SU-DHL-6 (cell line): ENCODE measurements around the gene PDZD8.

ENCODE experiments used
- H2AFZ ChIP-seq: fragments of 200-600 bp; sonication (generic); 2 replicates; pipeline ENCODE4 v1.6.1; 2014; ENCODE audit warnings: low read depth, mild to moderate bottlenecking, moderate library complexity, mixed read lengths, antibody characterized with exemption, low read length; ENCODE audit not compliant: severe bottlenecking
- H3F3A ChIP-seq: fragments of 200-600 bp; shearing (Covaris generic); 2 replicates; pipeline ENCODE4 v1.6.0; 2016; ENCODE audit warnings: antibody characterized with exemption, mild to moderate bottlenecking; ENCODE audit not compliant: insufficient read depth
- H3K27ac ChIP-seq: fragments of 200-600 bp; sonication (generic); 2 replicates; pipeline ENCODE4 v1.5.1; 2016; ENCODE audit warnings: low read depth, mild to moderate bottlenecking, low read length, moderate library complexity, mixed read lengths
- H3K27me3 ChIP-seq: fragments of 200-600 bp; sonication (generic), shearing (Covaris generic); 2 replicates; pipeline ENCODE4 v1.6.0; 2014; ENCODE audit warnings: mild to moderate bottlenecking, low read length
- H3K36me3 ChIP-seq: fragments of 200-600 bp; sonication (generic); 2 replicates; pipeline ENCODE4 v1.6.1; 2014; ENCODE audit warnings: mild to moderate bottlenecking, low read length, mixed read lengths
- H3K4me2 ChIP-seq: fragments of 300-600, 200-600 bp; shearing (Covaris generic), sonication (generic); 2 replicates; pipeline ENCODE4 v1.6.0; 2014; ENCODE audit warnings: low read length, low read depth, mild to moderate bottlenecking; ENCODE audit not compliant: poor library complexity, severe bottlenecking
- H3K4me3 ChIP-seq: fragments of 200-600 bp; sonication (generic); 2 replicates; pipeline ENCODE4 v1.5.1; 2014; ENCODE audit warnings: antibody characterized with exemption, low read length, mild to moderate bottlenecking, mixed read lengths; ENCODE audit not compliant: insufficient read depth, poor library complexity, severe bottlenecking
- H3K79me2 ChIP-seq: fragments of 200-600 bp; sonication (generic); 2 replicates; pipeline ENCODE4 v1.6.1; 2014; ENCODE audit warnings: mild to moderate bottlenecking, low read length, moderate library complexity; ENCODE audit not compliant: insufficient read depth
- H3K9ac ChIP-seq: fragments of 200-600 bp; sonication (generic); 2 replicates; pipeline ENCODE4 v1.7.0; 2014; ENCODE audit warnings: mild to moderate bottlenecking, low read length
- H3K9me2 ChIP-seq: fragments of 200-600 bp; sonication (generic); replicated peaks from 2 replicates; pipeline ENCODE4 v1.6.1; 2014; ENCODE audit warnings: low read length; ENCODE audit not compliant: insufficient read depth
- H3K9me3 ChIP-seq: fragments of 200-600 bp; sonication (generic); 2 replicates; pipeline ENCODE4 v1.6.1; 2014; ENCODE audit warnings: low read length, mixed read lengths; ENCODE audit not compliant: insufficient read depth
- H4K20me1 ChIP-seq: fragments of 200-600 bp; sonication (generic); 2 replicates; pipeline ENCODE4 v1.6.1; 2014; ENCODE audit warnings: low read depth, mild to moderate bottlenecking, antibody characterized with exemption, low read length, moderate library complexity, mixed read lengths
- EZH2phosphoT487 ChIP-seq: fragments of 200-600 bp; sonication (generic), shearing (Covaris generic); conservative IDR thresholded peaks from 2 replicates; pipeline ENCODE4 v1.6.1; 2018; ENCODE audit warnings: mild to moderate bottlenecking, antibody characterized with exemption, low read length, moderate library complexity, mixed read lengths
- TF ChIP-seq, protein P1 (sequence below): fragments of 200-600 bp; sonication (generic); IDR thresholded peaks from one replicate; pipeline ENCODE4 v1.5.1; 2017; ENCODE audit warnings: antibody characterized with exemption, mild to moderate bottlenecking, low read length, moderate library complexity; ENCODE audit not compliant: insufficient read depth, poor library complexity, severe bottlenecking

The PDZD8 gene

DNA sequence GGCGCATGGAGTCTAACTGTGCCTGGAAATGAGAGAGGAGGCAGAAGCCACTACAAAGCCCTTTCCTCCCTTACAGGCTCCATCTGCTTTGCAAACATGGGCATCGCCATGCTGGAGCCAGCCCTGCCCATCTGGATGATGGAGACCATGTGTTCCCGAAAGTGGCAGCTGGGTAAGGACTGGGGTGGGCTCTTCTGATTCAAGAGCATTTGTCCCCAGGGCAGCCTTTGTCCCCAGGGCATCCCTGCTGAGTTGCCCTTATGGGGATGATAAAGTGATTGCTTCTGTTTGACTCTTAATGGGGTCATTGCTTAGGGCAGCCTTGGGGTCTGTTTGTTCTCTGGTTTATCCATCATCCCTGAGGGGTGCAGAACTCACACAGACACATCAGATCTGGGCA is 117.5 kb downstream of the PDZD8 start:
- Histone ChIP-seq H3K27me3 (no peaks in the 10 kb centered on the region), H4K20me1 (no peaks in the 10 kb centered on the region), H3K36me3 (no peaks in the 10 kb centered on the region), H3F3A (no peaks in the 10 kb centered on the region), H3K4me3 (no peak overlapping the region), H2AFZ (no peak overlapping the region), H3K9me2 (no peaks in the 10 kb centered on the region), H3K9ac (no peak overlapping the region), H3K9me3 (no peaks in the 10 kb centered on the region), H3K79me2 (no peaks in the 10 kb centered on the region), H3K4me2 (no peak overlapping the region), H3K27ac (no peak overlapping the region)
- no peak for TF ChIP-seq EZH2phosphoT487
- TF ChIP-seq, protein P1, sequence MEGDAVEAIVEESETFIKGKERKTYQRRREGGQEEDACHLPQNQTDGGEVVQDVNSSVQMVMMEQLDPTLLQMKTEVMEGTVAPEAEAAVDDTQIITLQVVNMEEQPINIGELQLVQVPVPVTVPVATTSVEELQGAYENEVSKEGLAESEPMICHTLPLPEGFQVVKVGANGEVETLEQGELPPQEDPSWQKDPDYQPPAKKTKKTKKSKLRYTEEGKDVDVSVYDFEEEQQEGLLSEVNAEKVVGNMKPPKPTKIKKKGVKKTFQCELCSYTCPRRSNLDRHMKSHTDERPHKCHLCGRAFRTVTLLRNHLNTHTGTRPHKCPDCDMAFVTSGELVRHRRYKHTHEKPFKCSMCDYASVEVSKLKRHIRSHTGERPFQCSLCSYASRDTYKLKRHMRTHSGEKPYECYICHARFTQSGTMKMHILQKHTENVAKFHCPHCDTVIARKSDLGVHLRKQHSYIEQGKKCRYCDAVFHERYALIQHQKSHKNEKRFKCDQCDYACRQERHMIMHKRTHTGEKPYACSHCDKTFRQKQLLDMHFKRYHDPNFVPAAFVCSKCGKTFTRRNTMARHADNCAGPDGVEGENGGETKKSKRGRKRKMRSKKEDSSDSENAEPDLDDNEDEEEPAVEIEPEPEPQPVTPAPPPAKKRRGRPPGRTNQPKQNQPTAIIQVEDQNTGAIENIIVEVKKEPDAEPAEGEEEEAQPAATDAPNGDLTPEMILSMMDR = no peak

DNA sequence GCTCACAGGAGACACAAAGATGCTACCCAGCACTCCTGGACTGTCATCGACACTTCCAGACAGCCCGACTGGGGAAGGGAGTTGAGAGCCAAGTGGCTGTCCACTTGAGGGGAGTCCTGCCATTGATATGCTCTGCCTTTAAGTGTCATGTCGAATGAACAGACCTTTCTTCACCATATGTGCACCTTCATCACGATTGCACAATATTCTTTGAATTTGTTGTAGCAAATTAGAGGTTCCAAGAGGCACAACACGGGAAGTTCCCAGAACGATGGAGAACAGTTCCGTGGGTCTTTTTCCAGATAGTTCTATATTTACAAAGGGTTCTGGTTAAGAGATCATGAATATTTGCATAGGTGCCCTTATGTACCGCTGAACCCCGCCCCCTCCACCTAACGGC is 118.3 kb downstream of the PDZD8 start:
- no peak overlapping the region for H3K9ac ChIP-seq
- H3K27me3 ChIP-seq = no peaks in the 10 kb centered on the region
- H3K36me3 ChIP-seq = no peaks in the 10 kb centered on the region
- TF ChIP-seq EZH2phosphoT487 = no peak
- TF ChIP-seq, protein P1 = no peak
- no peak overlapping the region for H3K27ac ChIP-seq
- no peaks in the 10 kb centered on the region for H3K79me2 ChIP-seq
- H3K4me3 ChIP-seq = no peak overlapping the region
- no peaks in the 10 kb centered on the region for H3K9me3 ChIP-seq
- H3F3A ChIP-seq = no peaks in the 10 kb centered on the region
- H2AFZ ChIP-seq = no peak overlapping the region
- H3K4me2 ChIP-seq = no peak overlapping the region
- H3K9me2 ChIP-seq = no peaks in the 10 kb centered on the region
- no peaks in the 10 kb centered on the region for H4K20me1 ChIP-seq

DNA sequence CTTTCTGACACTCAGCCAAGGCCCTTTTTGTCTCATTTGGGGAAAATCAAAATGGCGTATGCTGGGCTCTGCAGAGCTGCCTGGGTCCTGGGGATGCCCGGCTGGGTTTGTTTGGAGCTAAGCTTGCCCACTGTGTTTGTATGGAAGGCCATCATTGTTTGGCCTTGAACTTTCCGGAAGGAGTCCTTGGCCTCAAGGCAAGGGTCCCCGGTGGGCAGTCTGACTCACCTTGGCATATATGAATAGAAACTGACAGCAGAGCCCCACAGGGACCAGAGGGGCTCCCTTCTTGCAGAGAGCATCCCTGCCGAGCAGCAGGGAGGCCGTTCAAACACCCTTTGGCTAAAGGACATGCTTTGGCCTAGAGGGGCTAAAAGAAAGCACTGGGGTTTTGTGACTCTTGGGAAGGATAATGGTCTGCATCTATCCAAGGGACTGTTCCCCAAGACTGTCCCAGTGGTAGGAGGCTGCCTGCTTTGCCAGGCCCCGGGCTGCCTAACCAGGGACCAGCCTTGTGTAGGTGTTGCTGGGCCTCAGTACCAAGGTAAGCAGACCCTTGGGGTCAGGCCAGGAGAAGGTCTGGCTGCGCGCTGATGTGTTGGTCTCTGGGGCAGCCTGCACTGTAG is 119.3 kb downstream of the PDZD8 start:
- Histone ChIP-seq H3K9me2 (no peaks in the 10 kb centered on the region), H3K27me3 (no peaks in the 10 kb centered on the region), H3K36me3 (no peaks in the 10 kb centered on the region), H2AFZ (no peak overlapping the region), H3F3A (no peaks in the 10 kb centered on the region), H4K20me1 (no peaks in the 10 kb centered on the region), H3K9ac (no peak overlapping the region), H3K79me2 (no peaks in the 10 kb centered on the region), H3K9me3 (no peaks in the 10 kb centered on the region), H3K4me3 (no peak overlapping the region), H3K4me2 (no peak overlapping the region), H3K27ac (no peak overlapping the region)
- TF ChIP-seq EZH2phosphoT487 = no peak
- TF ChIP-seq, protein P1 = no peak
